Measurements from ENCODE around the gene OXCT2.

Gene OXCT2

GRCh38 chr1:39733161-39733560 is 38.0 kb downstream of the OXCT2 start:
- no peak for DNase-seq

- DNase-seq, result no peak
Observed at GRCh38 chr1:39732730-39733129, 38.4 kb downstream of the OXCT2 start.

DNA sequence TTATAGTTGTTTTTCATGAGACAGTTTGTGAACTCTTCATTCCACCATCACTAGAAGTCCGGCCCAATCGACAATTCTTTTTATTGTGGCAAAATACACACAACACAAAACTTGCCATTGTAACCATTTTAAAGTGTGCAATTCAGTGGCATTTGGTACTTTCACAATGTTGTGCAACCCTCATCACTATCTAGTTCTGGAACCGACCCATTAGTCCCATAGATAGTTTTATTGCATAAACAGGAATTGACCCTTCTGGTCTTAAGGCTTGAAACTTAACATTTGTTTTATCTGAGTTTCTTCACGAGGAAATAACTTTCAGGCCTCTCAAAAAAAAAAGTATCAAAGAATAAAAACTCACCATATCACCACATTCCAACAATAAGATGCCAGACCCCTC is 41.3 kb downstream of the OXCT2 start:
- DNase-seq, result no peak

- no peak for DNase-seq
Observed at GRCh38 chr1:39729030-39729429, 42.1 kb downstream of the OXCT2 start.

- DNase-seq, result no peak
Observed at GRCh38 chr1:39727932-39728317, 43.2 kb downstream of the OXCT2 start.

DNA sequence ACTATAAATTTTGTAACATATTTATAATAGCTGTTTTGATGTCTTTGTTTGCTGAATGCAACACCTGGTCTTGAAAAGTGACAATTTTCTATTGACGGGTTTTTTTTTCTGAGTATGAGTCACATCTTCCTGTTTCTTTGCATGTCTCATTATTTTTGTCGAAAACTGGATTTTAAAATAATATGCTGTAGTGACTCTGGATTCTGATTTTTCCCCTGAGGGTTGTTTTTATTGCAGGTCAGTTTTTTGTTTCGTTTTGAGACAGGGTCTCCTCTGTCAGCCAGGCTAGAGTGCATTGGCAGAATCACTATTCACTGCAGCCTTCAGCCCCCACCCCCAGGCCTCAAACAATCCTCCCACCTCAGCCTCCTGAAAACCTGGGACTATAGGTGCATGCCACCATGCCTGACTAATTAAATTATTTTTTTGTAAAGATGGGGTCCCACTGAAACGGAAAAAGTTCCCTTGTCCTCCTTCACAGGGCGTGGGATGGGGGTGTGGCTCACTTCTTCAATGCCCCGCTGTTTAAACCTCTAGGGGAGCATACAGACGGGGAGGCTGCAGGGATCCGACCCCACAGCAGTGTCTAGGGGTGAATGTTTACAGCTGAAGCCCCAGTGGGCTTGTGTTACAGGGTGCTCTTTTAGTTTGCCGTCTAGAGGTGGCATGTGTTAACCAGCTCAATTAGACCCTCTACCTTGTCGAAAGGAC is 43.8 kb downstream of the OXCT2 start:
- DNase-seq, result no peak

GRCh38 chr1:39726600-39726999 is 44.5 kb downstream of the OXCT2 start:
- no peak for DNase-seq

- no peak for DNase-seq
Observed at GRCh38 chr1:39722495-39722894, 48.7 kb downstream of the OXCT2 start.

- DNase-seq, result no peak
Observed at GRCh38 chr1:39721664-39722063, 49.5 kb downstream of the OXCT2 start.

DNA sequence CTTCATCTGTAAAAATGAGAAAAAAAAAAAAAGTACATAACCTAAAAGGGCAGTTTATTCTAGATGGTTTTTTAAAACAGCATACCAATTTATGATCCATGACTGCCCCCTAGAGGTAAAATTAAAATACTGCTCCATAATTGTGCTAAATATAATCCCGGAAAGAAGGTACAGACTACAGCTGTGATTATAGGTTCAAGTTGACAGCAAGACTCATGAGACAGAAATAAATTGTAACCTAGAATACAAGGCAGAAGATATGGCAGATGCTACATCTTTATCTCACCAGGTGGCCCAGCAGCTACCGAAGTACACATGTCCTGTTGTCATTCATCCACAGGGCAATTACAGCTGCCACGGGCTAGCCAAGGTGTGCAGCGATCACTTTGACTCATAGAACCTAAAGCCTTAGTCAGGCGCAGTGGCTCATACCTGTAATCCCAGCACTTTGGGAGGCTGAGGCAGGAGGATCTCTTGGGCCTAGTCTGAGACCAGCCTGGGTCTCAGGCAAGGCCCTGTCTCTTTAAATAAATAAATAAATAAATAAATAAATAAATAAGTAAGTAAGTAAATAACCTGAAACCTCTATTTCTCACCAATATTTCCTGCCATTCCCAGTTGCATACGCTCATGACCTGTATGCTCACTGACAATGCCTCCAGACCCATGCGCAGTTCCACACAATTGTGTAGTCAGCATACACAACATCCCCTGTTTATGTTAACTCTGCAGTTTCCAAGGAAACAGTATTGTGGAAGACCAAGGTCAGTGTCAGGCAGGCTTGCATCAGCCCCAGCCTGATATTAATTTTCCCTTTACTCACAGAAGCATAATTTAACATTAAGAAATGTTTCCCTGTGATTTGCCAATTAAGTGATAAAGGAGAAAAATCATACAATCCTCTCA is 50.8 kb downstream of the OXCT2 start:
- DNase-seq, result peak; percentile 27

All from right kidney (tissue), 1 donor.